Ureter (tissue), 1 donor: ENCODE data around the gene NHLRC4. TPM values are rescaled to one million over a fixed set of nuclear protein-coding genes. Genes with fewer than 3 reads are reported as not detected.
"Not testable (repeated sequence)": the region's sequence is repeated elsewhere in the genome, so short reads cannot be mapped to it uniquely, and the experiment has no call there.

Experiments used
- DNase-seq: peaks from one replicate; pipeline ENCODE4 v3.0.0-alpha.2; 2020; ENCODE audit warnings: low spot score
- total RNA-seq: library from RNA; stranded (reverse); gene quantifications from one replicate; pipeline ENCODE4 v1.2.4, GENCODE V29; 2023
- donor health status: DM: yes; HTN: yes; CAD: no.

NHLRC4 gene
- total RNA-seq, 1 donor from 2014 or later, result 0.36 TPM

DNA sequence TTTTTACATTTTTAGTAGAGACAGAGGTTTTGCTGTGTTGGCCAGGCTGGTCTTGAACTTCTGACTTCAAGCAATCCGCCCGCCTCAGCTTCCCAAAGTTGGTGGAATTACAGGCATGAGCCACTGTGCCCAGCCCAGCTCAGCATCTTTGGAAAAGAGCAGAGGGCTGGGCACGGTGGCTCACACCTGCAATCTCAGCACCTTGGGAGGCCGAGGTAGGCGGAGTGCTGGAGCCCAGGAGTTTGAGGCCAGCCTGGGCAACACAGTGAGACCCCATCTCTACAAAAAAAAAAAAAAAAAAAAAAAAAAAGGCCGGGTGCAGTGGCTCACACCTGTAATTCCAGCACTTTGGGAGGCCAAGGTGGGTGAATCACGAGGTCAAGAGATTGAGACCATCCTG is 30.9 kb downstream of the NHLRC4 start:
- not testable (repeated sequence) for DNase-seq

DNA sequence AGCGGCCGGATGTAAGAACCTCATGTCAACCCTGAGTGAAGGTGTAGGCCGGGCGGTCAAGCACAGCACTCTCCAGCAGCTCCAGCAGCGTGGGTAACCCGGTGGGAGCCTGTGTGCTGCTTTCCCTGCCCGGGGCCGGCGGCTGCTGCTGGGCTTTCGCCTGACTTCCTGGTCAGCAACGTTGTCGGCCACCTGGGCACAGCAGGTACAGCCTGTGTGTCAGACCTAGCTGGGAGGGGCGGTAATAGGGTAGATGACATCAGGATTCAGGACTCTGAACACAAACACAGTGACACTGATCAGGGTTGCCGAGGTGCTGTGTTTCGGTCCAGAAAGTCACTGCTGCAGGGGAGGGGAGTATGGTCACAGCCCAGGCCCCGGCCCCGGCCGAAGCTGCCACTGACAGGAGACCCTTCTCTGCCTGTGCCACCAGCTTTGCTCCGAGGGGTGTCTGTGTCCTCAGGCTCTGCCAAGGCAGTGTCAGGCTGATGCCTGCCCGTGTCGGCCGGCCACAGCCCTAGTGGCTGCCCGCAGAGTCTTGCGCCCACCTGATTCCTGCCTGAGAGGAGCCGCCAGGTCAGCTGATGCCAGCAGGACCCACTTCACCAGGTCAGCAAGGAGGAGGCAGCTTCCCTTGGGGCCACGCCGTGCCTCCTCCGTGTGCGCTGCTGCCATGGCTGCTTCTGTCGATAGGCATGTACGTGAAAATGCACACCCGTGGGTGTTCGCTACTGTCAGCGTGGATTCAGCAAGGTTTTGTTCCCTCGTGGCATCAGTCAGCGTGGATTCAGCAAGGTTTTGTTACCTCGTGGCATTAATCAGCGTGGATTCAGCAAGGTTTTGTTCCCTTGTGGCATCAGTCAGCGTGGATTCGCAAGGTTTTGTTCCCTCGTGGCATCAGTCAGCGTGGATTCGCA is 32.3 kb downstream of the NHLRC4 start:
- DNase-seq, result no peak

DNA sequence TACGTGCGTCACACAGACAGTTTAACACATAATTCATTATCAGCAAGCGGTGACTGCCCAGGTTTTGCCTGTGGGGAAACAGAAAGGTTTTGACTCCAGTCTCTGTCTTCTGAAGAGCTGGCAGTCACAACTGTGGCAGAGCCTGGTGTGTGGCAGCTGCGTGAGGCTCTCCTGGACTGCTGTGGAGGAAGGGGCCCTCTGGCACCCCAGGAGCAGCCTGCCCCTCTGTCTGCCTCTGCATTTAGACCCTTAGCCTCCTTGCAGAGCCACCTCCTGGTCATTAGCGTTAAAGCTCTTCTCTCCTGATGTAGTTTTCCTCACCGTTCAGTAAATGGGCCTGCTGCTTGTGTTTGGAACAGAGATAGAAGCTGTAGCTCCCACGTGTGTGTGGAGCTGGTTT is 34.0 kb downstream of the NHLRC4 start:
- no peak for DNase-seq

- DNase-seq, result no peak
Measured at GRCh38 chr16:603933-604332, 37.1 kb downstream of the NHLRC4 start.

DNA sequence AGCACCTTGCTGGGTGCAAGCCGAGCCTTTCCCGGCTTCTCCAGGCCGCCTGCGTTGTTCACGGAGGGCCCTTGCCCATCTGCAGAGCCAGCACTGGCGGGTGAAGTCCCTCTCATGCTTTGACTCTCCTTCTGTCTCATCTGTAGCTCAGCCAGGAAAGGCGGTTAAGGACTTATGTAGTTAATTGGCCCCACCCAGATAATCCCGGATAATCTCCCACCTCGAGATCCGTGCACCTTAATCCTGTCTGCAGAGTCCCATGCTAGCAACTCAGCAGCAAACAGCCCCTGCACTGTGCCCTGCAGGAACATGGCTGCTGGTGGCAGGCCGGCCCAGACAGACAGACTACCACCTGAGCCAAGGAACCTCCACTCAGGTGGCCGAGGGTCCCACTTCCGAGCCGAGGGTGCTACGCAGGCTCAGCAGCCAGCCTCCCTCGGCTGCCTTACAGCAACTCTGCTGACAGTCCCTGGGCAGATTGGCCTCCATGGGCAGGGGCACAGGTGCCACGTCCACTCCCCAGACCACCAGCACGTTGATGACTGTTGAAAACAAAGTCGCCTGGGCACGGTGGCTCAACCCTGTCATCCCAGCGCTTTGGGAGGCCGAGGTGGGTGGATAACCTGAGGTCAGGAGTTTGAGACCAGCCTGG is 40.0 kb downstream of the NHLRC4 start:
- no peak for DNase-seq

DNA sequence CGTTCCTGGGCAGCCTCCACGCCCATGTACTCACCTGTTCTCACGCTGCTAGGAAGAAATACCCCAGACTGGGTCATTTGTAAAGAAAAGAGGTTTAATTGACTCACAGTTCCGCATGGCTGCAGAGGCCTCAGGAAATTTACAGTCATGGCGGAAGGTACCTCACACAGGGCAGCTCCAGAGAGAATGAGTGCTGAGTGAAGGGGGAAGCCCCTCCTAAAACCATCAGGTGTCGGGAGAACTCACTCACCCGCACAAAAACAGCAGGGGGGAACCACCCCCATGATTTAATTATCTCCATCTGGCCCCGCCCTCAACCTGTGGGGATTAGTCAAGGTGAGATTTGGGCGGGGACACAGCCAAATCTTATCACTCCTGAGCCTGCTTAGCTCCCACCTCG is 41.2 kb downstream of the NHLRC4 start:
- no peak for DNase-seq

DNA sequence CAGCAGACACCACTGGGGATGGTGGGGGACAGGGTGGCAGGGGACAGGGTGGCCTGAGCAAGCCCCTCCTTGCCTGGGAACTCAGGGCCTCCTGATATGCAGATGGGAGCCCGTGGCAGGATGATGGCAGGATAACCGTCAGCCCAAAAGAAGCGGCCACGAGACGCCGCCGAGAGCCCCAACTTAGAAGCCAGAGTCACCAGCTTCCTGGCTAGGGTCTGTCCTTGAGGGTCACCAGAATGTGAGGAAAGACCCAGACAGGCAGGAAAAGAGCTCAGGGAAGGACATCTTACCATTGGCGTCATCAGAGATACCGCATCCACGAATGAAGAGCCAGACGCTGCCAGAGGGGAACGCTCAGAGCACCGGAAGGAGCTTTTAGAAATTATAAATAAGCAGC is 42.5 kb downstream of the NHLRC4 start:
- no peak for DNase-seq

GRCh38 chr16:609984-610383 is 43.2 kb downstream of the NHLRC4 start:
- DNase-seq, result no peak

DNA sequence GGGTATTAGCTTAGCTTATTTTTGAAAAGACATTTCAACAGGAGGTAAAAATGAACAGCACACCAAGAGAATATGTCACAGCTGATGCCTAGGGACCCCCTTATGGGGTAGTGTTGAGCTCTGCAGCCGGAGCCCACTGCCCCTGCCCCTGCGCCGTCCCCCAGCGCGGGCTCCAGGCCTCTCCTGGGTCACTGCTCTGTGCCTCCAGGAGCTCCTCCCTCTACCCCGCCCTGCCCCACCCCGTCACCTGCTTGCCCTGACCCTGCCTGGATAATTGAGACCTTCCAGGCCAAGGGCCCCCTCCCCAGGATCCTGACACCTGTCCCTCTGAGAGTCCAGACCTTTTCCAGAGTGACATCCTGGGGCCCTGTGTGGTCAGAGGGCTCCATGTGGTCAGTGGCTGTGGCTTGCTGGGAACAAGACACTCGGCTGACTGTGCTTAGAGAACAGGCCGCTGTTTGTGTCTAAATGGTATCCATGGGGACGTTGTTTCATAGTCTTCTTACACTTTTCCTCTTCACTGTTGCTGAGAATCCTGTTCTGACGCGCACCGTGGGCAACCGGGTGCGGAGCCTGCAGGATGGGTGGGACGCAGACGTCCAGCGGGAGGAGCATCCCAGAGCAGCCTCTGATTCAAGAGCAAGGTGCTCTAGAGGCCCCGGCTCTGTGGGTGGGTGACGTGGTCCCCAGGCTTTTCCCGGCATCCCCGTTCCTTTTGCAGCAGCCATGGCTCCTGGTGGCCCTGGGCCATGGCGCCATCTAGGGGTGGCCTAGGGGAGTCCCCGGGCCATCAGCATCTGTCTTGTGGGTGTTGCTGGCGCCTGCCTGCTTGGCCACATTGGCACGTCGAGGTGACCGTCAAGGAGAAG is 43.9 kb downstream of the NHLRC4 start:
- DNase-seq, result no peak

GRCh38 chr16:615122-615521 is 48.3 kb downstream of the NHLRC4 start:
- no peak for DNase-seq

DNA sequence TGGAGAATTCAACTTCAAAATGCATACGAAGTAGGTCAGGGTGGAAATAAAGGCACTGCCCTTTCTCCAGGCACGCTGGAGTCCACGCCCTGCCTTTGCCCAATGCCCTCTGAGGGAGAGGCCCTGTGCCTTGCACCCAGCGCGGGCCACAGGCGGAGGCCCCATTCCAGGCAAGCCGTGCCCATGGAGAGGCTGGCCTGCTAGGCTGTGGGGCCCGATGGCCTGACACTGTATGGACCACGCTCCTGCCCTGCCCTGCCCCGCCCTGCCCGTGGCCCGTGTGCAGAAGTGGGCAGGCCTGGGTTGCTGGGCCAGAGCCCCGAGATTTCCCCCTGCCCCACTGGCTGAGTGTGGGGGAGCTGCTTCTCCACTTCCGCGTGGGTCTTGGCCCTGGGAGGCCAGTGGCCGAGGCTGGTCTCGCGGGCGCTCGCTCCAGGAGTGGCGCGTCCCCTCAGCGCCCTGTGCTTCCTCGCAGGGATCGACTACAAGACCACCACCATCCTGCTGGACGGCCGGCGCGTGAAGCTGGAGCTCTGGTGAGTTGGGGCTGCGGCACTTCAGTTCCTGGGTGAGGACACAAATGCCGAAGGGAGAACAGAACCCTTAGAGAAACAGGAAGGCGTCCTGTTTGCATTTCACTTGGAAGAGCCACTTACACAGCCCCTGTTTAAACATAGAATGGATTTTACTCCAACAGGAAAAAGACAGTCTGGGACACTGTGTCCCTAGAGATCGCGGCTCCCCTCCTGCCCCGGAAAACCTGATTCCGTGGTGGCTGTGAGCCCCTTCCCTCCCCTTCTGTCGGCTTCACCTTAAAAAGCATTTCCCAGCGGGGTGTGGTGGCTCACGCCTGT is 50.2 kb downstream of the NHLRC4 start:
- DNase-seq, result no peak

GRCh38 chr16:617855-618254 is 51.0 kb downstream of the NHLRC4 start:
- no peak for DNase-seq

Other genes with a start within 250 kb of the NHLRC4 start
- gene AXIN1, start 214.3 kb upstream of the NHLRC4 start, total RNA-seq, result 20.1 TPM
- 56.6 TPM for gene MRPL28, start 196.5 kb upstream of the NHLRC4 start, total RNA-seq
- 37.6 TPM for gene PGAP6, start 185.0 kb upstream of the NHLRC4 start, total RNA-seq
- 121 TPM for gene NME4, start 169.8 kb upstream of the NHLRC4 start, total RNA-seq
- gene DECR2, start 165.1 kb upstream of the NHLRC4 start, total RNA-seq, result 17.5 TPM
- 42.0 TPM for gene RAB11FIP3, start 141.4 kb upstream of the NHLRC4 start, total RNA-seq
- 60.1 TPM for gene CAPN15, start 39.3 kb upstream of the NHLRC4 start, total RNA-seq
- gene PRR35, start 6.6 kb upstream of the NHLRC4 start, total RNA-seq, result not detected
- 65.7 TPM for gene PIGQ, start 3.0 kb downstream of the NHLRC4 start, total RNA-seq
- 39.2 TPM for gene RAB40C, start 23.1 kb downstream of the NHLRC4 start, total RNA-seq
- gene WFIKKN1, start 64.0 kb downstream of the NHLRC4 start, total RNA-seq, result 0.65 TPM
- 48.3 TPM for gene METTL26, start 69.3 kb downstream of the NHLRC4 start, total RNA-seq
- gene MCRIP2, start 74.8 kb downstream of the NHLRC4 start, total RNA-seq, result 40.4 TPM
- 53.3 TPM for gene WDR90, start 82.4 kb downstream of the NHLRC4 start, total RNA-seq
- 129 TPM for gene RHOT2, start 101.1 kb downstream of the NHLRC4 start, total RNA-seq
- gene RHBDL1, start 108.7 kb downstream of the NHLRC4 start, total RNA-seq, result 2.3 TPM
- gene STUB1, start 113.4 kb downstream of the NHLRC4 start, total RNA-seq, result 118 TPM
- 63.4 TPM for gene JMJD8, start 117.3 kb downstream of the NHLRC4 start, total RNA-seq
- gene WDR24, start 123.4 kb downstream of the NHLRC4 start, total RNA-seq, result 10.4 TPM
- gene FBXL16, start 138.8 kb downstream of the NHLRC4 start, total RNA-seq, result 1.3 TPM
- 20.8 TPM for gene METRN, start 148.1 kb downstream of the NHLRC4 start, total RNA-seq
- gene ANTKMT, start 154.1 kb downstream of the NHLRC4 start, total RNA-seq, result 43.2 TPM
- 5.3 TPM for gene CCDC78, start 159.4 kb downstream of the NHLRC4 start, total RNA-seq
- 7.9 TPM for gene HAGHL, start 160.1 kb downstream of the NHLRC4 start, total RNA-seq
- 38.9 TPM for gene CIAO3, start 174.0 kb downstream of the NHLRC4 start, total RNA-seq
- gene MSLN, start 193.7 kb downstream of the NHLRC4 start, total RNA-seq, result 1.4 TPM
- 18.7 TPM for gene RPUSD1, start 221.4 kb downstream of the NHLRC4 start, total RNA-seq
- gene CHTF18, start 221.6 kb downstream of the NHLRC4 start, total RNA-seq, result 13.3 TPM
- gene GNG13, start 233.7 kb downstream of the NHLRC4 start, total RNA-seq, result 0.52 TPM